ENCODE data around the gene COX7A2. TPM values are rescaled to one million over a fixed set of nuclear protein-coding genes. Genes with fewer than 3 reads are reported as not detected.

The COX7A2 gene
- total and polyA plus RNA-seq, 2 of the 13 experiments (the other 11 are each of a cell fraction or from before 2014, with no cell fraction given): 407 to 556 TPM

DNA sequence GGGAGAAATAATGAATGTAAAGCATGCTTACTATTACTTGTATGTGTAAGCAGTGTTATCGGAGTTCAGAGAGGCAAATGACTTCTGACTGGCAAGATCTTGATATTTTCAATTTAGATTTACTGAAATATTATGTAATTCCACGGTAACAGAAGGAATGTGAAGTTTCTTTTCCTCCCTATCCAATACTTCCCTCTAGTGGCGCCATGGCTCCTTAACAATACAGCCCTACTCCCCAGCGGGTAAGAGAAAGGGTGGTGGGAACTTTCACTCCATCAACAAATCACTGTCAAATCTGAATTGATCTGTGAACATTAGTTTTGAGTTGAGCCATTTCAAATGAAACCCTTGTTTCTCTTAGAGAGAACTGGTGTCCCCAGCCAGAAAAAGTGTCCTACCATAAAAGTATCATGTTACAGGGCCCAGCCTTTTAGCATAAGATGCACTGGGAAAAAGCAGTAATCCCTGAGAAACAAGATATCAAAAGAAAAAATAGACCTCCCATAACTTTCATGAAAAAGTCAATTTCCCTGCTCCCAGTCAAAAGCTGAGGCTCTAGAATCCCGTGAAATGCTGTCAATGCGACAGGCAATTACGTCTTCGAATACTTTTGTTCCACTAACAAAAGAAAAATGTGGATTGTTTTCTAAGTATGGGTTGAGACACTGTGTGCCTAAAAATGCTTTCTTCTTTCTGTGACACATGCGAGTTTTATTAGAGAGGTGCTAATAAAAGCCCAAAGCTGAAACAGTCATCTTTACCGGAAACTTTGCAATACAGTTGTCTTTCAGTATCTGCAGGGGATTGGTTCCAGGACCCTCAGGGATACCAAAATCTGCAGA is 12.9 kb downstream of the COX7A2 start (continued):
- peak; percentile 66 for TF ChIP-seq STAG1 (CRISPR knock-in tag; IDR thresholded peaks at IDR 0.05)
- TF ChIP-seq, protein P1, sequence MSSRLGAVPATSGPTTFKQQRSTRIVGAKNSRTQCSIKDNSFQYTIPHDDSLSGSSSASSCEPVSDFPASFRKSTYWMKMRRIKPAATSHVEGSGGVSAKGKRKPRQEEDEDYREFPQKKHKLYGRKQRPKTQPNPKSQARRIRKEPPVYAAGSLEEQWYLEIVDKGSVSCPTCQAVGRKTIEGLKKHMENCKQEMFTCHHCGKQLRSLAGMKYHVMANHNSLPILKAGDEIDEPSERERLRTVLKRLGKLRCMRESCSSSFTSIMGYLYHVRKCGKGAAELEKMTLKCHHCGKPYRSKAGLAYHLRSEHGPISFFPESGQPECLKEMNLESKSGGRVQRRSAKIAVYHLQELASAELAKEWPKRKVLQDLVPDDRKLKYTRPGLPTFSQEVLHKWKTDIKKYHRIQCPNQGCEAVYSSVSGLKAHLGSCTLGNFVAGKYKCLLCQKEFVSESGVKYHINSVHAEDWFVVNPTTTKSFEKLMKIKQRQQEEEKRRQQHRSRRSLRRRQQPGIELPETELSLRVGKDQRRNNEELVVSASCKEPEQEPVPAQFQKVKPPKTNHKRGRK (CRISPR knock-in tag; IDR thresholded peaks at IDR 0.05): no peak
- TF ChIP-seq NFATC3 (CRISPR knock-in tag; IDR thresholded peaks at IDR 0.05): no peak
- TF ChIP-seq, protein P2, sequence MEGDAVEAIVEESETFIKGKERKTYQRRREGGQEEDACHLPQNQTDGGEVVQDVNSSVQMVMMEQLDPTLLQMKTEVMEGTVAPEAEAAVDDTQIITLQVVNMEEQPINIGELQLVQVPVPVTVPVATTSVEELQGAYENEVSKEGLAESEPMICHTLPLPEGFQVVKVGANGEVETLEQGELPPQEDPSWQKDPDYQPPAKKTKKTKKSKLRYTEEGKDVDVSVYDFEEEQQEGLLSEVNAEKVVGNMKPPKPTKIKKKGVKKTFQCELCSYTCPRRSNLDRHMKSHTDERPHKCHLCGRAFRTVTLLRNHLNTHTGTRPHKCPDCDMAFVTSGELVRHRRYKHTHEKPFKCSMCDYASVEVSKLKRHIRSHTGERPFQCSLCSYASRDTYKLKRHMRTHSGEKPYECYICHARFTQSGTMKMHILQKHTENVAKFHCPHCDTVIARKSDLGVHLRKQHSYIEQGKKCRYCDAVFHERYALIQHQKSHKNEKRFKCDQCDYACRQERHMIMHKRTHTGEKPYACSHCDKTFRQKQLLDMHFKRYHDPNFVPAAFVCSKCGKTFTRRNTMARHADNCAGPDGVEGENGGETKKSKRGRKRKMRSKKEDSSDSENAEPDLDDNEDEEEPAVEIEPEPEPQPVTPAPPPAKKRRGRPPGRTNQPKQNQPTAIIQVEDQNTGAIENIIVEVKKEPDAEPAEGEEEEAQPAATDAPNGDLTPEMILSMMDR (CRISPR knock-in tag; IDR thresholded peaks at IDR 0.05): peak; percentile 78
- TF ChIP-seq SMC3 (IDR thresholded peaks at IDR 0.05; ENCODE audit: low read length): peak; percentile 61
- no peak for TF ChIP-seq ZEB1 (IDR thresholded peaks at IDR 0.05; ENCODE audit: insufficient replicate concordance, low read depth)

DNA sequence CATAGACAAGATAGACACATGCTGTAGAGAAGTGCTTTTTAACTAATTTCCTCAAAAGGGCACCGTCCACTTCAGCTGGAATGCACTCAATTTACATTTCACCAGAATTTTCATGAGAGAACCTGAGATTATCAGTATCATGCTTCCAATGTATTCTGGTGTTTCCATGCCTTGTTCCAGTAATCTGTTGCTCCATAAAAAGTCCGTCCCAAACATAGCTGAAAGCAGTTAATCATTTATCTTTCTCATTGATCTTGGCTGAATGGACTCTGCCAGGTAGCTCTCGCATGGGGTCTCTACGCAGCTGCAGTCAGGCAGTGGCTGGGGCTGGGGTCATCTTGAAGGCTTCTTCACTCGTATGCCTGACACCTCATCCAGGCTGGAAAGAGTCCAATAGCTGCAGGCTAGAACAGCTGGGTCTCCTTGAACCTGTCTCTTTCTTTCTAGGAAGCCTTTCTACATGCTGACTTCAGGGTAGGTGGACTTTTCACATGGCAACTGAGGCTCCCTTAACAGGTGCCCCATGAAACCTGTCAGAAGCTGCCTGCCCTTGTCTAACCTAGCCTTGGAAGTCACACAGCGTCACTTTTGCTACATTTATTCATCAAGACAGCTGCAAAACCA is 19.2 kb downstream of the COX7A2 start:
- POLR2A ChIA-PET: interaction anchor here (1.3 kb wide), 1 partner anchor 19 kb away, joined by 6 read pairs; the partner anchor contains the start of gene COX7A2
- H3K36me3 ChIP-seq (replicated peaks in 1 of 2; ENCODE audit: control insufficient read depth in 1 of 2, insufficient read depth in 2 of 2, low read length in 2 of 2): no peaks in the 10 kb centered on the region
- no peaks in the 10 kb centered on the region for H3K27me3 ChIP-seq (ENCODE audit: control insufficient read depth in 1 of 2, insufficient read depth in 2 of 2, low read length in 2 of 2)
- H4K20me1 ChIP-seq (ENCODE audit: insufficient read depth, low read length): no peaks in the 10 kb centered on the region
- no peaks in the 10 kb centered on the region for H3K9me3 ChIP-seq (ENCODE audit: low read length)
- in situ Hi-C loops (cut with HindIII; ENCODE audit: extremely low pct_ligation_motif_present, low pct_unique_long_range_greater_than_20kb) (loop anchor here (25.0 kb wide), 4 partner anchors 637 to 1487 kb away; no protein-coding TSS in a partner anchor), intact Hi-C loops (cut with micrococcal nuclease; ENCODE audit: unreplicated experiment) (no loop called here)
- under 1% methylated on average over 6 of the region's 6 CpGs for WGBS (ENCODE audit: low lambda C conversion rate)
- ATAC-seq: peak; percentile 99
- no peak for FAIRE-seq
- peak overlapping the region; percentile 30; the same call in 1 of the 2 replicates for H3K9ac ChIP-seq (ENCODE audit: insufficient read depth, low read depth, low read length)
- H3K27ac ChIP-seq (ENCODE audit: extremely low read length, insufficient read depth, low read length): no peak overlapping the region
- peak overlapping the region in 2 of 3 experiments; percentile 3 to 47; a peak in 3 of 6 replicates for H3K4me3 ChIP-seq (replicated peaks in 1 of 3; ENCODE audit: insufficient read depth in 1 of 3, low read depth in 2 of 3, low read length in 3 of 3)
- peak; percentile 29 for DNase-seq (ENCODE audit: low spot score)
- no peaks in the 10 kb centered on the region for H3K79me2 ChIP-seq (ENCODE audit: insufficient read depth, low read length)
- BruUV-seq (replicated peaks): no TSS peak
- peak overlapping the region; percentile 25 for H2AFZ ChIP-seq (ENCODE audit: low read length)
- H3K4me2 ChIP-seq (ENCODE audit: low read depth, low read length): peak overlapping the region; percentile 82
- CTCF ChIA-PET (ENCODE audit: low intra/inter-chr PET ratio, low total read pairs): no interaction called here
- peaks cover 19% of the 10 kb centered on the region for H3K4me1 ChIP-seq (ENCODE audit: insufficient read depth, low read length)
- TF ChIP-seq ZNF367 (CRISPR knock-in tag; IDR thresholded peaks at IDR 0.05; ENCODE audit: borderline replicate concordance) (no peak), PHF21A (CRISPR knock-in tag; IDR thresholded peaks at IDR 0.05) (no peak), ZEB1 (IDR thresholded peaks at IDR 0.05; ENCODE audit: insufficient replicate concordance, low read depth) (peak; percentile 20), ZNF501 (CRISPR knock-in tag; IDR thresholded peaks at IDR 0.05) (peak; percentile 39; the same call in 1 of the 2 replicates), MTF2 (CRISPR knock-in tag; IDR thresholded peaks at IDR 0.05; ENCODE audit: borderline replicate concordance) (0 out of 2 replicates have a peak, but pooled peaks have one; percentile 31), CC2D1A (CRISPR knock-in tag; IDR thresholded peaks at IDR 0.05) (no peak), ZMYM4 (CRISPR knock-in tag; IDR thresholded peaks at IDR 0.05) (no peak; the same call in 1 of the 2 replicates), HCFC1 (IDR thresholded peaks at IDR 0.05; ENCODE audit: low read depth, low read length) (no peak)
- TF ChIP-seq, protein P3, sequence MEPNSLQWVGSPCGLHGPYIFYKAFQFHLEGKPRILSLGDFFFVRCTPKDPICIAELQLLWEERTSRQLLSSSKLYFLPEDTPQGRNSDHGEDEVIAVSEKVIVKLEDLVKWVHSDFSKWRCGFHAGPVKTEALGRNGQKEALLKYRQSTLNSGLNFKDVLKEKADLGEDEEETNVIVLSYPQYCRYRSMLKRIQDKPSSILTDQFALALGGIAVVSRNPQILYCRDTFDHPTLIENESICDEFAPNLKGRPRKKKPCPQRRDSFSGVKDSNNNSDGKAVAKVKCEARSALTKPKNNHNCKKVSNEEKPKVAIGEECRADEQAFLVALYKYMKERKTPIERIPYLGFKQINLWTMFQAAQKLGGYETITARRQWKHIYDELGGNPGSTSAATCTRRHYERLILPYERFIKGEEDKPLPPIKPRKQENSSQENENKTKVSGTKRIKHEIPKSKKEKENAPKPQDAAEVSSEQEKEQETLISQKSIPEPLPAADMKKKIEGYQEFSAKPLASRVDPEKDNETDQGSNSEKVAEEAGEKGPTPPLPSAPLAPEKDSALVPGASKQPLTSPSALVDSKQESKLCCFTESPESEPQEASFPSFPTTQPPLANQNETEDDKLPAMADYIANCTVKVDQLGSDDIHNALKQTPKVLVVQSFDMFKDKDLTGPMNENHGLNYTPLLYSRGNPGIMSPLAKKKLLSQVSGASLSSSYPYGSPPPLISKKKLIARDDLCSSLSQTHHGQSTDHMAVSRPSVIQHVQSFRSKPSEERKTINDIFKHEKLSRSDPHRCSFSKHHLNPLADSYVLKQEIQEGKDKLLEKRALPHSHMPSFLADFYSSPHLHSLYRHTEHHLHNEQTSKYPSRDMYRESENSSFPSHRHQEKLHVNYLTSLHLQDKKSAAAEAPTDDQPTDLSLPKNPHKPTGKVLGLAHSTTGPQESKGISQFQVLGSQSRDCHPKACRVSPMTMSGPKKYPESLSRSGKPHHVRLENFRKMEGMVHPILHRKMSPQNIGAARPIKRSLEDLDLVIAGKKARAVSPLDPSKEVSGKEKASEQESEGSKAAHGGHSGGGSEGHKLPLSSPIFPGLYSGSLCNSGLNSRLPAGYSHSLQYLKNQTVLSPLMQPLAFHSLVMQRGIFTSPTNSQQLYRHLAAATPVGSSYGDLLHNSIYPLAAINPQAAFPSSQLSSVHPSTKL (CRISPR knock-in tag; IDR thresholded peaks at IDR 0.05): peak; percentile 48; the same call in 1 of the 2 replicates

Data from HepG2 (cell line).